ENCODE data around the gene KRTAP10-9.
"Not testable (repeated sequence)": the region's sequence is repeated elsewhere in the genome, so short reads cannot be mapped to it uniquely, and the experiment has no call there.

The KRTAP10-9 gene

GRCh38 chr21:44626262-44626661, 631 bp upstream of the KRTAP10-9 start:
- Histone ChIP-seq H3K4me3 (ENCODE audit: control insufficient read depth in 1 of 7, extremely low read depth in 1 of 7, insufficient read depth in 4 of 7, low read depth in 2 of 7, low read length in 6 of 7) (no peak overlapping the region), H3K27me3 (replicated peaks in 2 of 5; ENCODE audit: control insufficient read depth in 4 of 5, insufficient read depth in 5 of 5, low read length in 4 of 5) (peaks cover 0 to 8% (median 0%) of the 10 kb centered on the region in 5 experiments), H3K9me3 (ENCODE audit: control extremely low read depth in 1 of 5, control insufficient read depth in 4 of 5, insufficient read depth in 2 of 5, low read depth in 1 of 5, low read length in 4 of 5) (peaks cover 4 to 47% (median 28%) of the 10 kb centered on the region in 5 experiments), H3K36me3 (ENCODE audit: control insufficient read depth in 4 of 4, insufficient read depth in 4 of 4, low read length in 3 of 4) (no peaks in the 10 kb centered on the region), H3K4me1 (ENCODE audit: control extremely low read depth in 1 of 4, control insufficient read depth in 4 of 4, insufficient read depth in 4 of 4, low read length in 3 of 4) (no peaks in the 10 kb centered on the region), H3K27ac (ENCODE audit: insufficient read depth in 1 of 2, low read depth in 1 of 2, low read length in 2 of 2, poor library complexity in 1 of 2, severe bottlenecking in 2 of 2) (no peak overlapping the region)
- DNase-seq = no peak
- 94% methylated on average over 10 of the region's 10 CpGs for WGBS (ENCODE audit: insufficient coverage)
- POLR2A ChIA-PET = no interaction called here
- CTCF ChIA-PET = no interaction called here

- H3K27ac ChIP-seq (ENCODE audit: insufficient read depth in 1 of 2, low read depth in 1 of 2, low read length in 2 of 2, poor library complexity in 1 of 2, severe bottlenecking in 2 of 2); H3K4me3 ChIP-seq (ENCODE audit: control insufficient read depth in 1 of 7, extremely low read depth in 1 of 7, insufficient read depth in 4 of 7, low read depth in 2 of 7, low read length in 6 of 7); DNase-seq; CTCF ChIA-PET; H3K36me3 ChIP-seq (ENCODE audit: control insufficient read depth in 4 of 4, insufficient read depth in 4 of 4, low read length in 3 of 4); H3K27me3 ChIP-seq (replicated peaks in 2 of 5; ENCODE audit: control insufficient read depth in 4 of 5, insufficient read depth in 5 of 5, low read length in 4 of 5); H3K4me1 ChIP-seq (ENCODE audit: control extremely low read depth in 1 of 4, control insufficient read depth in 4 of 4, insufficient read depth in 4 of 4, low read length in 3 of 4); POLR2A ChIA-PET: not testable (repeated sequence)
- 86% methylated on average over 11 of the region's 20 CpGs for WGBS (ENCODE audit: insufficient coverage)
- peaks cover 6 to 50% (median 30%) of the 10 kb centered on the region in 5 experiments for H3K9me3 ChIP-seq (ENCODE audit: control extremely low read depth in 1 of 5, control insufficient read depth in 4 of 5, insufficient read depth in 2 of 5, low read depth in 1 of 5, low read length in 4 of 5)
These were observed 409 bp downstream of the KRTAP10-9 start for GRCh38 chr21:44627181-44627822.

DNA sequence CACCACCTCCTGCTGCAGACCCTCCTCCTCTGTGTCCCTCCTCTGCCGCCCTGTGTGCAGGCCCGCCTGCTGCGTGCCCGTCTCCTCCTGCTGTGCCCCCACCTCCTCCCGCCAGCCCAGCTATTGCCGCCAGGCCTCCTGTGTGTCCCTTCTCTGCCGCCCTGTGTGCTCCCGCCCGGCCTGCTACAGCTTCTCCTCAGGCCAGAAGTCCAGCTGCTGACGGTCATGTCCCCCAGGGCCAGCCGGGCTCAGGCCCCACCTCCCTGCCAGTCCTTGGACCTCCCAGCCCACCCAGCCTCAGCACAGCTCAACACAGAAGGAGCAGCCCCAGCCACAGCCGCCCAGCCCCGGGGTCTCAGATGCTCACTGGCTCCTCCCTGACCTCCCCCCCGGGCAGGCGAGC, 939 bp downstream of the KRTAP10-9 start:
- WGBS (ENCODE audit: insufficient coverage) = 74% methylated on average over 5 of the region's 15 CpGs
- H3K9me3 ChIP-seq (ENCODE audit: control extremely low read depth in 1 of 5, control insufficient read depth in 4 of 5, insufficient read depth in 2 of 5, low read depth in 1 of 5, low read length in 4 of 5) = peaks cover 6 to 50% (median 28%) of the 10 kb centered on the region in 5 experiments
- H3K27me3 ChIP-seq (replicated peaks in 2 of 5; ENCODE audit: control insufficient read depth in 4 of 5, insufficient read depth in 5 of 5, low read length in 4 of 5); H3K4me1 ChIP-seq (ENCODE audit: control extremely low read depth in 1 of 4, control insufficient read depth in 4 of 4, insufficient read depth in 4 of 4, low read length in 3 of 4); H3K4me3 ChIP-seq (ENCODE audit: control insufficient read depth in 1 of 7, extremely low read depth in 1 of 7, insufficient read depth in 4 of 7, low read depth in 2 of 7, low read length in 6 of 7); H3K27ac ChIP-seq (ENCODE audit: insufficient read depth in 1 of 2, low read depth in 1 of 2, low read length in 2 of 2, poor library complexity in 1 of 2, severe bottlenecking in 2 of 2); POLR2A ChIA-PET; CTCF ChIA-PET; DNase-seq; H3K36me3 ChIP-seq (ENCODE audit: control insufficient read depth in 4 of 4, insufficient read depth in 4 of 4, low read length in 3 of 4): not testable (repeated sequence)

GRCh38 chr21:44628707-44629391, 2.0 kb downstream of the KRTAP10-9 start:
- WGBS (ENCODE audit: insufficient coverage) = 88% methylated on average over 15 of the region's 18 CpGs
- Histone ChIP-seq H3K36me3 (ENCODE audit: control insufficient read depth in 4 of 4, insufficient read depth in 4 of 4, low read length in 3 of 4) (no peaks in the 10 kb centered on the region), H3K4me1 (ENCODE audit: control extremely low read depth in 1 of 4, control insufficient read depth in 4 of 4, insufficient read depth in 4 of 4, low read length in 3 of 4) (no peaks in the 10 kb centered on the region), H3K27ac (ENCODE audit: insufficient read depth in 1 of 2, low read depth in 1 of 2, low read length in 2 of 2, poor library complexity in 1 of 2, severe bottlenecking in 2 of 2) (no peak overlapping the region), H3K9me3 (ENCODE audit: control extremely low read depth in 1 of 5, control insufficient read depth in 4 of 5, insufficient read depth in 2 of 5, low read depth in 1 of 5, low read length in 4 of 5) (peaks cover 4 to 40% (median 25%) of the 10 kb centered on the region in 5 experiments), H3K4me3 (ENCODE audit: control insufficient read depth in 1 of 7, extremely low read depth in 1 of 7, insufficient read depth in 4 of 7, low read depth in 2 of 7, low read length in 6 of 7) (no peak overlapping the region), H3K27me3 (replicated peaks in 2 of 5; ENCODE audit: control insufficient read depth in 4 of 5, insufficient read depth in 5 of 5, low read length in 4 of 5) (peaks cover 0 to 8% (median 0%) of the 10 kb centered on the region in 5 experiments)
- POLR2A ChIA-PET = no interaction called here
- no peak for DNase-seq
- CTCF ChIA-PET = no interaction called here

GRCh38 chr21:44630440-44630839, 3.5 kb downstream of the KRTAP10-9 start:
- no peak for DNase-seq
- H3K27ac ChIP-seq (ENCODE audit: insufficient read depth in 1 of 2, low read depth in 1 of 2, low read length in 2 of 2, poor library complexity in 1 of 2, severe bottlenecking in 2 of 2) = no peak overlapping the region
- no peaks in the 10 kb centered on the region for H3K36me3 ChIP-seq (ENCODE audit: control insufficient read depth in 4 of 4, insufficient read depth in 4 of 4, low read length in 3 of 4)
- H3K27me3 ChIP-seq (replicated peaks in 2 of 5; ENCODE audit: control insufficient read depth in 4 of 5, insufficient read depth in 5 of 5, low read length in 4 of 5) = peaks cover 0 to 8% (median 0%) of the 10 kb centered on the region in 5 experiments
- H3K4me3 ChIP-seq (ENCODE audit: control insufficient read depth in 1 of 7, extremely low read depth in 1 of 7, insufficient read depth in 4 of 7, low read depth in 2 of 7, low read length in 6 of 7) = no peak overlapping the region
- WGBS (ENCODE audit: insufficient coverage) = no CpG with 5 or more reads among the region's 2 CpGs
- H3K9me3 ChIP-seq (ENCODE audit: control extremely low read depth in 1 of 5, control insufficient read depth in 4 of 5, insufficient read depth in 2 of 5, low read depth in 1 of 5, low read length in 4 of 5) = peaks cover 3 to 29% (median 19%) of the 10 kb centered on the region in 5 experiments
- ChIA-PET POLR2A (no interaction called here), CTCF (no interaction called here)
- H3K4me1 ChIP-seq (ENCODE audit: control extremely low read depth in 1 of 4, control insufficient read depth in 4 of 4, insufficient read depth in 4 of 4, low read length in 3 of 4) = no peaks in the 10 kb centered on the region

GRCh38 chr21:44632067-44632466, 5.2 kb downstream of the KRTAP10-9 start:
- ChIA-PET POLR2A (no interaction called here), CTCF (no interaction called here)
- Histone ChIP-seq H3K27ac (ENCODE audit: insufficient read depth in 1 of 2, low read depth in 1 of 2, low read length in 2 of 2, poor library complexity in 1 of 2, severe bottlenecking in 2 of 2) (no peak overlapping the region), H3K4me3 (ENCODE audit: control insufficient read depth in 1 of 7, extremely low read depth in 1 of 7, insufficient read depth in 4 of 7, low read depth in 2 of 7, low read length in 6 of 7) (no peak overlapping the region), H3K9me3 (ENCODE audit: control extremely low read depth in 1 of 5, control insufficient read depth in 4 of 5, insufficient read depth in 2 of 5, low read depth in 1 of 5, low read length in 4 of 5) (peaks cover 4 to 27% (median 14%) of the 10 kb centered on the region in 5 experiments), H3K36me3 (ENCODE audit: control insufficient read depth in 4 of 4, insufficient read depth in 4 of 4, low read length in 3 of 4) (no peaks in the 10 kb centered on the region), H3K27me3 (replicated peaks in 2 of 5; ENCODE audit: control insufficient read depth in 4 of 5, insufficient read depth in 5 of 5, low read length in 4 of 5) (peaks cover 0 to 6% (median 0%) of the 10 kb centered on the region in 5 experiments), H3K4me1 (ENCODE audit: control extremely low read depth in 1 of 4, control insufficient read depth in 4 of 4, insufficient read depth in 4 of 4, low read length in 3 of 4) (no peaks in the 10 kb centered on the region)
- WGBS (ENCODE audit: insufficient coverage) = no CpG with 5 or more reads among the region's 1 CpG
- DNase-seq = no peak

DNA sequence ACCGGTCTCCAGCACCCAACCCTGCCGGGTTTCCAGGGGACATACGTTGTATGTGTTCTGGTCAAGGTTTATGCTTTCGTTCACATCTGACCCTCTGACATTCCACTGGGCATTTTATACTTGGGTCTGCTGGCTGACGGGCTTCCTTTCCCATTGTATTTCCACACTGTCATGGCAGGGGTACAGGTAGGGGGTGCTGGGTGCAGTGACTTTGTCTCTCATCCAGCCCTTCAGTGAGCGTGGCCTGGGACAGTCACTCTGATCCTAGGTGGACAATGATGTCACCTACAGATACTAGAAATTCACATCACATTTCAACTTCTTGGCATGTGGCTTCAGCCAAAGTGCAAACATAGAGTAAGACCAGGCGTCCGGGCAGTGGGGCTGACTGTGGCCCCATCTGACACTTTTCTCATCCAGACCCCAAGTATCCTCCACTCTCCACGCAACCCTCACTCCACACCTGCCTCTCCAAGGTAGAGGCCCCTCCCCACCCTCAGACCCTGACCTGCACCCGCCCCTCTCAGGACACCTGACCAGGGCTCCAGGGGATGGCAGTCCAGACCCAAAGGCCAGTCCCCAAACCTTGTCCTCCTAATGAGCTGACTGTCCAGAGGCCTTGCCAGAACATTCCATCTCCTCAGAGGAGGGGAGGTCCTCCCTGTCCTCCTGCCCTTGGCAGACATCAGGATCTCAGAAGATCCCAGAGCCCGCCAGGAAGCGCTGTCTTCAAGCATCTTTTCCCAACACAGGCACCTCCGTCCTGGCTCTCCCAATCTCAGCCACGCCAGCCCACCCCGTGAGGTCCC, 9.5 kb downstream of the KRTAP10-9 start:
- Histone ChIP-seq H3K27me3 (replicated peaks in 2 of 5; ENCODE audit: control insufficient read depth in 4 of 5, insufficient read depth in 5 of 5, low read length in 4 of 5) (peaks cover 0 to 6% (median 2%) of the 10 kb centered on the region in 5 experiments), H3K9me3 (ENCODE audit: control extremely low read depth in 1 of 5, control insufficient read depth in 4 of 5, insufficient read depth in 2 of 5, low read depth in 1 of 5, low read length in 4 of 5) (peaks cover 4 to 27% (median 14%) of the 10 kb centered on the region in 5 experiments), H3K4me3 (ENCODE audit: control insufficient read depth in 1 of 7, extremely low read depth in 1 of 7, insufficient read depth in 4 of 7, low read depth in 2 of 7, low read length in 6 of 7) (no peak overlapping the region), H3K27ac (ENCODE audit: insufficient read depth in 1 of 2, low read depth in 1 of 2, low read length in 2 of 2, poor library complexity in 1 of 2, severe bottlenecking in 2 of 2) (no peak overlapping the region), H3K36me3 (ENCODE audit: control insufficient read depth in 4 of 4, insufficient read depth in 4 of 4, low read length in 3 of 4) (no peaks in the 10 kb centered on the region), H3K4me1 (ENCODE audit: control extremely low read depth in 1 of 4, control insufficient read depth in 4 of 4, insufficient read depth in 4 of 4, low read length in 3 of 4) (no peaks in the 10 kb centered on the region)
- 94% methylated on average over 15 of the region's 15 CpGs for WGBS (ENCODE audit: insufficient coverage)
- POLR2A ChIA-PET = no interaction called here
- CTCF ChIA-PET = no interaction called here
- DNase-seq = no peak
